ENCODE data around the gene NOL8.

The NOL8 gene

GRCh38 chr9:92325269-92325990 lies at the start of gene NOL8, which contains the start of gene CENPP:
Gene NOL8 (minus strand): TSS chr9:92325350. CDS start chr9:92324161, 1,189 bp downstream.
Gene CENPP (plus strand): TSS chr9:92325953.
- peak; percentile 59 for DNase-seq (ENCODE audit: low read depth, low spot score)

DNA sequence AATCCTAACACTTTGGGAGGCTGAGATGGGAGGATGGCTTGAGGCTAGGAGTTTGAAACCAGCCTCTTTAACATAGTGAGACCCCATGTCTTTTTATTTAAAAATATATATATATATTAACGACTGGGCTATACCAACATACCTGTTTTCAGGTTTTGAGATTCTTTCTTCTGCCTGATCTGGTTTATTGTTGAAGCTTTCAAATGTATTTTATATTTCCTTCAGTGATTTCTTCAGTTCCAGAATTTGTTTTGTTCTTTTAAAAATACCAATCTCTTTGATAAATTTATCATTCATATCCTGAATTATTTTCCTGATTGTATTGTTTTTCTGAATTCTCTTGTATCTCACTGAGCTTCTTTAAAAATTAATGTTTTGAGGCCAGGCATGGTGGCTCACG lies 48.0 kb upstream of the NOL8 start:
- DNase-seq (ENCODE audit: low read depth, low spot score) = no peak

DNA sequence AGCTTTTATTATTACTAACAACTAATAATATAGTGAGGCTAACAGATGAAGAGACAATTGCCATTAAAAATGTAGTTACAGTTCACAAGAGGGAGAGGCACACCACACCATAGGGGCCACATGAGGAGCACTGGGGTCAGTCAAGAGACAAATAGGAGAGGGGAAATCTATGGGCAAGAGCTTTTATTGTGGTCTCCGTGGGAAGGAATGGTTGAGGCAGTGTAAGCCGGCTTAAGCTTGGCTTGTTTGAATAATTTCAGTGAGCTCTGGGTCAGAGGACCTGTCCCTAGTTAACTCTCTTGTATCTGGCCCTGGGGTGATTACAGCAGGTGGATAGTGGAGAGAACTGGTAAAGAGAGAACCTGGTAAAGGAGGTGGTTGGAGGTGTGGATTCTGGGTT lies 43.9 kb upstream of the NOL8 start:
- DNase-seq (ENCODE audit: low read depth, low spot score) = no peak

GRCh38 chr9:92360083-92360482 lies 34.9 kb upstream of the NOL8 start:
- DNase-seq (ENCODE audit: low read depth, low spot score) = no peak

- DNase-seq (ENCODE audit: low read depth, low spot score) = no peak
Measured at GRCh38 chr9:92359394-92359995, 34.3 kb upstream of the NOL8 start.

- no peak for DNase-seq (ENCODE audit: low read depth, low spot score)
Measured at GRCh38 chr9:92353051-92353450, 27.9 kb upstream of the NOL8 start.

- DNase-seq (ENCODE audit: low read depth, low spot score) = no peak
Measured at GRCh38 chr9:92350740-92351133, 25.6 kb upstream of the NOL8 start.

- DNase-seq (ENCODE audit: low read depth, low spot score) = no peak
Measured at GRCh38 chr9:92349771-92350739, 24.9 kb upstream of the NOL8 start.

DNA sequence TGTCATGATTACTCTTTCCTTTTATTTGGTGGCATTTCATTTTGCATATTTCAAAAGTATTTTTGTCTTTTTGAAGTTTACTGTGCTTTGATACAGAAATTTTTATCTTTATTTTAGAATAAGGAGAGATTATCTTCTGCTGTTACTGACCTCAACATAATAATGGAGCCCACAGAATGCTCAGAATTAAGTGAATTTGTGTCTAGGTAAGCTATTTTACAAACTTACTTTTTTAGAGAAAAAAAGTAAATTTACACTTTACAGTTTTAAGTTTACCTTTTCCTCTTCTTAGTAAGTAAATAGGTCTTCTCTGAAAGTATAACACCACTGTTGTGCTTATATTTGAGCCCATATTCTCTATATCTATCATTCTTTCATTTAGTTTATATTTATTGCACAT lies 20.4 kb upstream of the NOL8 start:
- no peak for DNase-seq (ENCODE audit: low read depth, low spot score)

GRCh38 chr9:92342825-92343488 lies 17.8 kb upstream of the NOL8 start:
- no peak for DNase-seq (ENCODE audit: low read depth, low spot score)

DNA sequence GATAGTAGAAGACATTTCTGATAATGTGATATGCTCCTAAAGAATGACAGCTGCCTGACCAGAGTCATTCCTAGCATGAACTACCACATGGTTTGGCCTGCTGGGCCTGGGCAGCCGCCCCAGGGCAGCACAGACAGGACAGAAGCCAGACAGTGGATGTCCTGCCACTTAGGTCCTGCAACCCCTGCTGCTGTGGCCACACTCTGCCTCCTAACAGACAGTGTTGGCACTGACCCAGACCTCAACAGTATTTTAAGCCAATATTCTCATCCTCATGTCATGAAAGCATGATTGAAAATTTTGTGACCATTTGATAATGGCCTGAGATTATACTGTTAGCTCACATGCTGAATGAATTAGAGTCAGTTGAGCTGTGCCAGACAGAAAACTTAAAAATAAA lies 16.4 kb upstream of the NOL8 start:
- DNase-seq (ENCODE audit: low read depth, low spot score) = no peak

DNA sequence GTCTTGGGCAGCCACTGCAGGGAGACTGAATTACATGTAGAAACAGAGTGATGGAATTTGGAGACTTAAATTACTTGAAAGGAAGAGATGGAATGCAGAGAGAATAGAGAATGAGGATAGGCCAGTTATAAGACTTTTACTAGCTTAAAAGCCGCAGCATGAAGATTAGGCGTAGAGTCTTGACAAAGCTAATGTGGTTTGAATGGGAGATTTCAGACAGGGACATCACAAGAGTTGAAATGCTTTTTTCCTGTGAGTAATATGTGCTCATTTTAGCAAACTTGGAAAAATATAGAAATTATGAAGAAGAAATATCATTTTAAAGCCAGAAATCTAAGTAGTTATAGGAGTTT lies 8.1 kb upstream of the NOL8 start:
- no peak for DNase-seq (ENCODE audit: low read depth, low spot score)

- DNase-seq (ENCODE audit: low read depth, low spot score) = no peak
Measured at GRCh38 chr9:92332577-92333281, 7.6 kb upstream of the NOL8 start.

- DNase-seq (ENCODE audit: low read depth, low spot score) = no peak
Measured at GRCh38 chr9:92328225-92328624, 3.1 kb upstream of the NOL8 start.

DNA sequence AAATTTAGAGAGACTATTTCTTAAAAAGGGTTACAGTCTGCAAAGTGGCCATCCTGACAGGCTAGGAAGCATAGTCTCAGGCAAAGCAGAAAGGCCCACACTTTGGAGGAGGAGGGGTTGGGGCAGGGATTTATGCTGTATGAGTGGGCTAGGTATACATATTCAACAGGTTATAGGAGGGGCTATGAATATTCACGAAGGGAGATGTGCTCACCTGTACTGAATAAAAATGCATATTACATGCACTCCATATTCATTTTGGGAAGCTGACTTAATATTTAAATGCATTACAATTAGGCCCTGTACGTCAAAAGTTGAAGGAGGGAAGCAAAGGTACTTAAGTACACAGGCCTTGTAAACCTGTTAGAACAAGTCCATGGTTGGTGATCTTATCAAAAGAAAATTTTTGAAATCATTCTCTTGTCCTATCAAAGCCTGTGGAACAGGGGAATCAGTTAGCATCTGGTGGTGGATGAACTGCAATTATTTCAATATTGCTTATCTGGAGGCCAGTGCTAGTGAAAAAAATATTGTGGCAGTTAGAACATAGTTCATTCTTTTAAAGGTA lies 2.2 kb upstream of the NOL8 start:
- DNase-seq (ENCODE audit: low read depth, low spot score) = no peak

- no peak for DNase-seq (ENCODE audit: low read depth, low spot score)
Measured at GRCh38 chr9:92325991-92326500, 896 bp upstream of the NOL8 start.

DNA sequence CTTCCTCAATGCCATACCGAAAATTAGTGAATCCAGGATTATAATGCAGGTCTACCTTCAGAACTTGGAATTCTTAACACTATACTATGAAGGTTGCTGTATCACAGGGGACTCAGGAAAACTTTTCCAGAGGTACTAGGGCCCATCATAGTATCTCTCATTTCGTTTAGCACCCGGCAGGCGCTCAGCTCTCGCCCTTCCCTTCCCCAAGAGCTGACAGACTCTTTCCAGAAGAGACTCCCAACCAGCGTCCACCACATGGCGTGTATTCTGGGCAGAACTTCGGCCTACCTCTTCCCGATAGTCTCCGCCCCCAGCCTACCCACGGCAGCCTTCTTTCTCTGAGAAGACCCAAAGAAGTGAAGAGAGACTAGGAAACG lies 271 bp downstream of the NOL8 start:
- no peak for DNase-seq (ENCODE audit: low read depth, low spot score)

DNA sequence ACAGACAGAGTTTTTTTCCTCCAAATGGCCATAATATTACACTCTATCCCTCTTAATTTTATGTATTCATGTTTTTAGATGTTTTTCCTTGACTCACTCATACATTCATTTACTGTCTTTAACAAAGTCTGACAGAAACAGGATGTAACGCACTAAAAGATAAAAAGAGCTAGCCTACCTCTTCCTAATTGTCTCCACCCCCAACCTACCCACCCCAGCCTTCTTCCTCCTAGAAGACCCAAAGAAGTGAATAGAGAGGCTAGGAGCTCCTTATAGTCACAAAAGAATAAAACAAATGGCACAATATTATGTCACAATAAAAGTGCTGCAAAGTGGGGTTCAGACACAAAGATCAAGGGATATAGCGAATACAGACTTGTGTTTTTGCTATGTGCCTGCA lies 719 bp downstream of the NOL8 start:
- DNase-seq (ENCODE audit: low read depth, low spot score) = no peak

GRCh38 chr9:92315456-92315855 lies 9.7 kb downstream of the NOL8 start:
- no peak for DNase-seq (ENCODE audit: low read depth, low spot score)

DNA sequence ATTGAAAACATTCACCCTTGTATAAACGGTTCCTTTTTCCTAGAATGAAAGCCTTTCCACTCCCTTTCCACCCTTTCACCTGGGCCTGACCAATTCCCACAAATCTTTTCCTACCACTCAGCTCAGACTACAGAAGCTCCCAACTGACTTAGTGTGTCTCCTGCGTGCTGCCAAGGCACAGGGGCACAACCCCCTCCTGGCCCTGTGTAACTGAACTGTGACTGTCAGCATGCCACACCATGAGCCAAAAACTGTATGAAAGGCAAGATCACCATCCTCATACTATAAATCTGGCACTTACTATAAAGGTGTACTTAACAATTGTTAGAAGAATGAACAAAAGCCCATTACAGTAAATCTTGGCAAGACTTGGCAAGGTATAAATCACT lies 11.5 kb downstream of the NOL8 start:
- no peak for DNase-seq (ENCODE audit: low read depth, low spot score)

Measured in activated naive CD8-positive, alpha-beta T cell treated with anti-CD3 and anti-CD28 coated beads, Interleukin-2, amount 50 U/mL, for 16 hours (primary cell).